Neural crest cell (in vitro differentiated cells): ENCODE results near the gene SEC14L5. TPM values are rescaled to one million over a fixed set of nuclear protein-coding genes. Genes with fewer than 3 reads are reported as not detected.

Experiments
- DNase-seq: peaks from one replicate; pipeline ENCODE4 v3.0.0; 2021; ENCODE audit warnings: low read depth, mixed read lengths, low spot score
- H3K27ac Mint-ChIP-seq: one replicate; pipeline ENCODE4 v1.8.0; 2021; ENCODE audit warnings: mild to moderate bottlenecking, mixed read lengths; ENCODE audit not compliant: unreplicated experiment
- H3K27me3 Mint-ChIP-seq: 2 replicates; pipeline ENCODE4 v1.8.0; 2021; ENCODE audit warnings: low read depth, mild to moderate bottlenecking, mixed read lengths
- H3K36me3 Mint-ChIP-seq: 2 replicates; pipeline ENCODE4 v1.8.0; 2021; ENCODE audit warnings: low read depth, mild to moderate bottlenecking, mixed read lengths
- H3K4me1 Mint-ChIP-seq: 2 replicates; pipeline ENCODE4 v1.8.0; 2021; ENCODE audit warnings: mixed read lengths
- H3K4me3 Mint-ChIP-seq: one replicate; pipeline ENCODE4 v1.8.0; 2021; ENCODE audit warnings: mild to moderate bottlenecking, mixed read lengths
- H3K9me3 Mint-ChIP-seq: 2 replicates; pipeline ENCODE4 v1.8.0; 2021; ENCODE audit warnings: mixed read lengths
- CTCF ChIP-seq: fragments of 200-600 bp; sonication (generic); conservative IDR thresholded peaks from 2 replicates; pipeline ENCODE4 v1.5.0; 2021; ENCODE audit warnings: antibody characterized with exemption, mild to moderate bottlenecking
- total RNA-seq: library from RNA; stranded (reverse); gene quantifications from 2 replicates; pipeline ENCODE4 v1.2.1, GENCODE V29; 2021

SEC14L5 gene
- total RNA-seq, 1 donor from 2014 or later, result 0.68 TPM

- TF ChIP-seq CTCF, result no peak
Measured at GRCh38 chr16:5001986-5002385, 43.9 kb downstream of the SEC14L5 start.

DNA sequence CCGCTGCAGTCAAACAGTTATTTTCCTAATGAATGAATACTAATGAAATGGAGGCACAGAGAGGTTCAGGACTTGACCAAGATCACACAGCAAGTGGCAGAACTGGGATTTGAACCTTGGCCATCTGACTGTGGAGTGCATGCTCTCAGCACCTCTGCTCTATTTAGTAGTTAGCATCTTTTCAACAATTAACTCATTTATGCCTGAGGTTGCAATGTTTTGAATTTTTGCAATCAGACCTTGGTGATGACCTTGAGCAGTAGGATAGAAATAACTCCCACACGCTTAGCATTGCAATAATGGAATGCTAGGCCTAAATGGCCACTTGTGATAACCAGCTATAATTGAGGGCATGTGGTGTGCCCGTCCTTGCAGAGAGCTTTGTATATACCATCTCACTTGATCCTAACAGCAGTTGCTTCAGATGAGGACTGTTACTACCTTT is 44.6 kb downstream of the SEC14L5 start:
- Mint-ChIP-seq H3K27me3 (peaks cover 3% of the 10 kb centered on the region), H3K4me3 (no peak overlapping the region), H3K36me3 (no peaks in the 10 kb centered on the region), H3K9me3 (no peaks in the 10 kb centered on the region), H3K4me1 (no peaks in the 10 kb centered on the region), H3K27ac (no peak overlapping the region)
- DNase-seq, result no peak
- no peak for TF ChIP-seq CTCF

More at GRCh38 chr16:5001986-5002385, 43.9 kb downstream of the SEC14L5 start:
- Mint-ChIP-seq H3K27me3 (peaks cover 3% of the 10 kb centered on the region), H3K4me1 (no peaks in the 10 kb centered on the region), H3K4me3 (no peak overlapping the region), H3K27ac (no peak overlapping the region), H3K9me3 (no peaks in the 10 kb centered on the region), H3K36me3 (no peaks in the 10 kb centered on the region)
- DNase-seq, result no peak

GRCh38 chr16:5003211-5003610 is 45.1 kb downstream of the SEC14L5 start:
- Mint-ChIP-seq H3K27ac (no peak overlapping the region), H3K9me3 (no peaks in the 10 kb centered on the region), H3K4me1 (no peaks in the 10 kb centered on the region), H3K4me3 (no peak overlapping the region), H3K36me3 (no peaks in the 10 kb centered on the region), H3K27me3 (peaks cover 3% of the 10 kb centered on the region)
- no peak for DNase-seq
- TF ChIP-seq CTCF, result no peak

DNA sequence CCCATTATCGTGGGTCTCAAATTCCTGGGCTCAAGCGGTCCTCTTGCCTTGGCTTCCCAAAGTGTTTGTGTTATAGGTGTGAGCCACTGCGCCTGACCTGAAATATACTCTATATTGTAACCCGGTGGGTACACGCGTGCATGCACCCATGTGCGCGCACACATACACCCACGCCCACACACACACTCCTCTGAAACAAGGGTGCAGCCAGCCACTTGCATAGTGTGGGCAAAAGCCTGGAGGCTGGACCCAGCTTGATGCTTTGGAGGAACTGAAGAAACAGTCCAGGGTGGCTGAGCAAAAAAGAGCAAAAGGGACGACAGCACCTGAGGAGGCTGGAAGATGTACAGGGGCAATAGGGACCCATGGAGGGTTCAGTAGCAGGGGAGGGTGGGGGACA is 45.7 kb downstream of the SEC14L5 start:
- Mint-ChIP-seq H3K4me1 (no peaks in the 10 kb centered on the region), H3K27me3 (peaks cover 3% of the 10 kb centered on the region), H3K27ac (no peak overlapping the region), H3K4me3 (no peak overlapping the region), H3K36me3 (no peaks in the 10 kb centered on the region), H3K9me3 (no peaks in the 10 kb centered on the region)
- no peak for DNase-seq
- no peak for TF ChIP-seq CTCF

DNA sequence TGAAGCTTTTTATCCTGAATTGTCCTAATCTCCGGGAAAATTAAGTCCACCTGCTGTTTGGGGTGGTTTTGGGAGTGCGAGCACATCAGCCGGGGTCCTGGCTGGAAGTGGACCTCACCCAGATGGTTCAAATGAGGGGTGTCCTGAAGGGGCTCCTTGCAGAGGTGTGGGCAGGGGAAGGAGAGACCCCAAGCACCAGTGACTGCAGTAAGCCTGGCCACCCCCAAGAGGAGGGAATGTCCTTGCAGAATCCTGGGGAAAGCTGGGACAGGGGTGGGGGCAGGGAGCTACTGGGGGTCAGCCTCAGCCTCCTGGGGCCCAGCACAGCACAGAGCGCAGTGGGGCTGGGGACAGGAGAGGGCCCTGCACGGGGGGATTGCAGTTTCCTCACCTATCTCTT is 46.2 kb downstream of the SEC14L5 start:
- TF ChIP-seq CTCF, result no peak
- H3K27ac Mint-ChIP-seq, result no peak overlapping the region
- H3K27me3 Mint-ChIP-seq, result peaks cover 3% of the 10 kb centered on the region
- no peaks in the 10 kb centered on the region for H3K36me3 Mint-ChIP-seq
- H3K4me3 Mint-ChIP-seq, result no peak overlapping the region
- no peak for DNase-seq
- no peaks in the 10 kb centered on the region for H3K4me1 Mint-ChIP-seq
- H3K9me3 Mint-ChIP-seq, result no peaks in the 10 kb centered on the region

- no peak for DNase-seq
- Mint-ChIP-seq H3K27me3 (peaks cover 15% of the 10 kb centered on the region), H3K9me3 (no peaks in the 10 kb centered on the region), H3K4me3 (no peak overlapping the region), H3K36me3 (no peaks in the 10 kb centered on the region), H3K4me1 (no peaks in the 10 kb centered on the region), H3K27ac (no peak overlapping the region)
- TF ChIP-seq CTCF, result no peak
Measured at GRCh38 chr16:5005916-5006315, 47.8 kb downstream of the SEC14L5 start.
